Activated CD4-positive, alpha-beta memory T cell treated with anti-CD3 and anti-CD28 coated beads for 36 hours (primary cell): ENCODE measurements around the gene CALB2. TPM values are rescaled to one million over a fixed set of nuclear protein-coding genes. Genes with fewer than 3 reads are reported as not detected.

ENCODE experiments used
- CTCF ChIA-PET: fragments of 350-600 bp; sonication (Branson Sonifier 250); formaldehyde crosslinking; loops from one replicate; lab custom pipeline; 2021; ENCODE audit warnings: antibody characterized with exemption, inconsistent platforms; lab: Charles Lee
- POLR2A ChIA-PET: fragments of 350-600 bp; sonication (Branson Sonifier 250); formaldehyde crosslinking; loops from one replicate; lab custom pipeline; 2021; ENCODE audit warnings: antibody characterized with exemption; lab: Charles Lee
- DNase-seq: peaks from one replicate; pipeline ENCODE4 v3.0.0-alpha.2; 2020
- H3K27ac Mint-ChIP-seq: one replicate; pipeline ENCODE4 v1.8.0; 2021; ENCODE audit warnings: mixed read lengths
- H3K27me3 Mint-ChIP-seq: one replicate; pipeline ENCODE4 v1.8.0; 2021; ENCODE audit warnings: mixed read lengths
- H3K36me3 Mint-ChIP-seq: one replicate; pipeline ENCODE4 v1.8.0; 2021; ENCODE audit warnings: mixed read lengths
- H3K4me1 Mint-ChIP-seq: one replicate; pipeline ENCODE4 v1.8.0; 2021; ENCODE audit warnings: low read depth, mixed read lengths
- H3K4me3 Mint-ChIP-seq: one replicate; pipeline ENCODE4 v1.8.0; 2021; ENCODE audit warnings: mild to moderate bottlenecking, mixed read lengths
- H3K9me3 Mint-ChIP-seq: one replicate; pipeline ENCODE4 v1.8.0; 2021; ENCODE audit warnings: mixed read lengths
- intact Hi-C: fragments of 100-400 bp; cut with micrococcal nuclease; formaldehyde crosslinking; loops from one replicate; pipeline ENCODE4 v1.15.1; 2023
- total RNA-seq, 2 experiments: library from RNA; stranded (reverse); gene quantifications; one replicate each; pipeline ENCODE4 v1.2.3, GENCODE V29; 2021

CALB2 gene
- total RNA-seq, 2 experiments from 2014 or later: not detected

DNA sequence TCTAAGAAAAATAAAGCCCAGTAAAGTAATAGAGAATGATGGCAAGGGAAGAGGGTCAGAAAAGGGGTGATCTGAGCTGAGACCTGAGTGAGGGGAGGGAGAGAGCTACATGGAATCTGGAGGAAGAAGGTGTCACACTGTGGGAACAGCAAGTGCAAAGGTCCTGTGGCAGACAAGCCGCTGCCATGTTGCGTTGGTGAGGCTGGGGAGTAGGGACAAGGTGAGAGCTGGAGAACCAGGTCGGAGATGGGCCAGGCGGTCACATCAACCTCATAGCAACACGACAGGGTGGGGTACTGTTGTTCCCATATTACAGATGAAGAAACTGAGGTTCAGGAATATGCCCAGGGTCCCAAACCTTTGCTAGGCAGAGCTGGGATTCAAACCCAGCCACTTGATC is 16.6 kb upstream of the CALB2 start:
- intact Hi-C loops: no loop called here
- Mint-ChIP-seq H3K27ac (no peak overlapping the region), H3K9me3 (no peaks in the 10 kb centered on the region), H3K27me3 (peaks cover 11% of the 10 kb centered on the region), H3K36me3 (no peaks in the 10 kb centered on the region), H3K4me1 (no peaks in the 10 kb centered on the region), H3K4me3 (no peak overlapping the region)
- CTCF ChIA-PET: interaction anchor here (0.8 kb wide), 2 partner anchors 15 to 30 kb away, joined by 3 to 5 read pairs; no protein-coding TSS in a partner anchor
- POLR2A ChIA-PET: no interaction called here
- no peak for DNase-seq

DNA sequence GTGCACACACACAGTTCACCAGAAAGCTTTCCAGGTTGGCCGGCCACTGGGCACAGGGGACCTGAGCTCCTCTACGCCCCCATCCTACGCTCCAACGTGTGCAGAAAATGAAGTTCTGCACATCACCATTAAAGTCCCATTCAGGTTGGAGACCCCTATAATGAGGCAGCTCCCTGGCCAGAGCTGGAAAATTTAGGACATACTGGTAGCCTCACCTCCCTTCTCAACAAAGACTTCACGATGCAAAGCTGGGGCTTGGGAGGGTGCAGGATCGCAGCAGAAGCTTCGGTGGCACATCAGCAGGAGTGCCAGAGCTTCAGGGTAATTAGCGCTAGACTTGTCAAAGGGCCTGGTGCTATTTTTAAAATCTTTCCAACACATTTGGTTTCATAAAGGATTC is 15.4 kb upstream of the CALB2 start:
- ChIA-PET CTCF (interaction anchor here (0.7 kb wide), 1 partner anchor 31 kb away, joined by 3 read pairs; no protein-coding TSS in a partner anchor), POLR2A (no interaction called here)
- H3K4me1 Mint-ChIP-seq: no peaks in the 10 kb centered on the region
- H3K4me3 Mint-ChIP-seq: no peak overlapping the region
- intact Hi-C loops: no loop called here
- no peak overlapping the region for H3K27ac Mint-ChIP-seq
- no peak for DNase-seq
- no peaks in the 10 kb centered on the region for H3K9me3 Mint-ChIP-seq
- no peaks in the 10 kb centered on the region for H3K36me3 Mint-ChIP-seq
- peaks cover 11% of the 10 kb centered on the region for H3K27me3 Mint-ChIP-seq

DNA sequence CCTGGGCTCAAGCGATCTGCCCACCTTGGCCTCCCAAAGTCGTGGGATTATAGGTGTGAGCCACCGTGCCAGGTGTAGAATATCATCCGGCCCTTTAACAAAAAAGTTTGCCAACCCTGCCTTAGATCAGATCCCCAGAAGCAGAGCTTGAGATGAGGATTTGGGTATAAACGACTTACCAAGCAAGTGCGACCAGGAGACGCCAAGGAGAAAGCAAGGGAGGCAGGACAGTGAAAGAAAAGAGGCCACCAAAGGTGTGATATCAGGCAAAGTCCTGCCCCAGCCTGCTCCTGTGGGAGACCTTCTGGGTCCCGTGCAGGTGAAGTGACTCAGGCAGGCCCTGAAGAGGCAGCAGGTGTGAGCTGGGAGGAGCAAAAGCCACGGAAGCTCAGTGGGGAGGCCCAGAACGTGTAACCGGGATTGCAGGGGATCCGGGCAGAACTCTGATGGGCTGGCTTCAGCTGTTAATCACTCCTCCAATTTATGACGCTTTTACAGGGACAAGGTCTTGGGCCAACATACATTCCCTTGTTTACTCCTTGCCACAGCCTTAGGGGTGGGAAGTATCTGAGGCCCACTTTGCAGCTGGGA is 14.1 kb upstream of the CALB2 start:
- H3K36me3 Mint-ChIP-seq: no peaks in the 10 kb centered on the region
- DNase-seq: no peak
- ChIA-PET POLR2A (no interaction called here), CTCF (interaction anchor here (0.5 to 1.0 kb wide), 2 partner anchors 13 to 33 kb away, joined by 3 to 4 read pairs; no protein-coding TSS in a partner anchor)
- peaks cover 7% of the 10 kb centered on the region for H3K27me3 Mint-ChIP-seq
- no peak overlapping the region for H3K27ac Mint-ChIP-seq
- H3K9me3 Mint-ChIP-seq: no peaks in the 10 kb centered on the region
- intact Hi-C loops: no loop called here
- no peaks in the 10 kb centered on the region for H3K4me1 Mint-ChIP-seq
- H3K4me3 Mint-ChIP-seq: no peak overlapping the region

DNA sequence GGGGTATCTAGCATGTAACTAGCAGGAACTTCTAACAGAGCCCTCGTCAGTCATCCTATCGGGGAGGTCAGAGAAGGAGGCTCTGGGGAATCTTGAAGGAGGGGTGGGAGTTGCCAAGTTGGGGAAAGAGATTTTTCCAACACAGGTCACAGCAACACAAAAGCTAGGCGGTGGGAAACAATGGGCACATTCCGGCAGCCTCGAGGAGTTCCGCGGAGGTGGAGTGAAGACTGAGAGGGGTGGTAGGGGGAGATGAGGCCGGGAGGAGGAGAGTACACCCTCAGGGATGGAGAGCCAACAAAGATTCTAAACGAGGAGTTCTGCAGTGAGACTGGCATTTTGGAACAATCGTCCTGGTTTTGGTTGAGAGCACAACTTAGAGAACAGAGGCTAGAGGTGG is 13.5 kb upstream of the CALB2 start:
- Mint-ChIP-seq H3K9me3 (no peaks in the 10 kb centered on the region), H3K4me1 (no peaks in the 10 kb centered on the region), H3K27me3 (peaks cover 7% of the 10 kb centered on the region), H3K27ac (no peak overlapping the region), H3K4me3 (no peak overlapping the region), H3K36me3 (no peaks in the 10 kb centered on the region)
- POLR2A ChIA-PET: no interaction called here
- intact Hi-C loops: no loop called here
- DNase-seq: no peak
- CTCF ChIA-PET: interaction anchor here (1.0 kb wide), 1 partner anchor 12 kb away, joined by 3 read pairs; no protein-coding TSS in a partner anchor

DNA sequence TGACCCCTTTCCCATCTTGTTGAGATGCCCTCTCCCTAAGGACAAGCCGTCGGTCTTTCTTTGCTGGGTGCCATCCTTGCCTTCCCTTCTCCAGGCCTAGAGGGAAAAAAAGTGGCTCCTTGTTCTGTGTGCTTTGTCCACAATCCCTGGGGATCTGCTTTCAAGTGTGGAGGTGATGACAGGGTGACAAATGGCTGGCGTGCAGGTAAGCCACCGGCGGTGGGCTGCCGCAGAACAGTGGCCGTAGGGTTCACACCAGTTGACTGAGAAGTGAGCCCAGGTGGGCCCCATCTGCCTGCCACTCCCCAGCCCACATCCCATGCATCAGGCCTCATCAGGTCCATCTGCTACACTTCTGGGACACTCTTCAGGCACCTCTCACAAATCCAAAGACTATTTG is 11.4 kb upstream of the CALB2 start:
- no peaks in the 10 kb centered on the region for H3K36me3 Mint-ChIP-seq
- H3K27ac Mint-ChIP-seq: no peak overlapping the region
- intact Hi-C loops: no loop called here
- POLR2A ChIA-PET: no interaction called here
- CTCF ChIA-PET: no interaction called here
- no peaks in the 10 kb centered on the region for H3K9me3 Mint-ChIP-seq
- DNase-seq: no peak
- no peaks in the 10 kb centered on the region for H3K4me1 Mint-ChIP-seq
- no peak overlapping the region for H3K4me3 Mint-ChIP-seq
- H3K27me3 Mint-ChIP-seq: peaks cover 2% of the 10 kb centered on the region

DNA sequence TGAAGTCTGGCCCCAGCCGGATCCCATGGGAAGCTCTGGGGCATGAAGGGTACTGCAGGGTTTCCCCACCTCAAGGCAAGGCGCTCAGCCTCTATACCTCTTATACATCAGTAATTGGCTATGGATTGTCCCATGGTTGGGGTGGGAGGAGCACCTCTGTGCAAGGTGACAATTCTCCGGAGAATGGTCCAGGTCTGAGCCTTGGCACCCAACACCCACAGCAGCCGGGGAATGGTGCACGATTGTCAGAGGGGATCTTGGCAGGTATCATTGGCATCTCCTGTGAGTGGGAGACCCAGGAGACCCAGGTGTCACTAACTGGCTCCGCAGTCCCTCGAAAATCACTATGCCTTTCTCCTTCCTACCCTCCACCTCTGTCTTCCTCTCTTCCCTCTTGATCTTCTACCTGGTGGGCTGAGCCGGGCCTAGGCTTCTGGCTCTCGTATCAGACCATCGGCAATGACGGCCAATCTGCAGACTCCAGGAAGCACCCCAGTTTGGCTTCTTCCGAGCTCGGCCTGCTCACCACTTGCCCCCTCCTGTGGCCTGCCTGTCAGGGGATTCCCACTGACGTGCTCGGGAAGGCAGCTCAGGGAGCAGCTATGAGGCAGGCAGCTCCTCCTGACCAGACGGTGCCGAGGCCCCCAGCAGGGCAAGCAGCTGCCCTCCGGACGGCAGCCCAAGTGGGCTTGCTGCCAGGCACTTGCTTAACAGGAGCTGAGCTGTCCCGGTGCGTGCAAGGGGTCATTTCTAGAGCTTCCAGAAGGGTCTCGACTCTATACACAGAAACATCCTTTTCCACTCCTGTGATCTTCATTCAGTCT is 10.0 kb upstream of the CALB2 start:
- ChIA-PET POLR2A (no interaction called here), CTCF (interaction anchor here (1.1 kb wide), 1 partner anchor 9 kb away, joined by 4 read pairs; no protein-coding TSS in a partner anchor)
- Mint-ChIP-seq H3K36me3 (no peaks in the 10 kb centered on the region), H3K4me1 (no peaks in the 10 kb centered on the region), H3K9me3 (no peaks in the 10 kb centered on the region), H3K4me3 (no peak overlapping the region), H3K27me3 (peaks cover 2% of the 10 kb centered on the region), H3K27ac (no peak overlapping the region)
- no peak for DNase-seq
- intact Hi-C loops: no loop called here

DNA sequence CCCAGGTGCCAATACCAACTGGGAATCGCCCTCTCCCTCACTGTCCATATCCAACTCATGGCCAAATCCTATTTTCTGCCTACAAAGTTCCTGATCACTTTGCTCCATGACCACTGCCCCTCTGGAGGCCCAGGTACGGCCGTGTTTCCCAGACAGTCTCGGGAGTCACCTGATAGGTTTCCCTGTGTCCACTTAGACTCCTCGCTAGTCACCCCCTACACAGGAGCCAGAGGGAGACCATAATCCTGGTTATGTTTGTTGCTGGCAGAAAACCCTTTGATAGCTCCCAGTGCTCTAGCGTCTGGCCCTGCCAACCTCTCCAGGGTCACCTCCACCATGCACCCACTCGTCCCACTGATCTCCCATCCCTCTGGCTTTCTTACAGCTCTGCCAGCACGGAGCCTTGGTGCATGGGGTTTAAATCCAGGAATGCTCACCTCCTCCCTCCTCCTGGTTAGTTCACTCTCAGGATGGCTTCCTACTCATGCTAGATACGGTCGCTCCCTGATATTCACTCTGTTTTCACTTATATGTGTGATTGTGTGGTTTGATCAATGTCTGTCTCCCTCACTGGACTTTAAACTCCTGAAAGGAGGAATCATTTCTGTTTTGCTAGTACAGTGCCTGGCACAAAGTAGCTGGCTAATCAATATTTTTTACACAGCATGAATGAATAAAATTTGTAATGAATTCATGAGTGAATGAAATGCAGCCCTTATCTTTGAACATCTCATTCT is 7.5 kb upstream of the CALB2 start:
- no peaks in the 10 kb centered on the region for H3K9me3 Mint-ChIP-seq
- CTCF ChIA-PET: no interaction called here

DNA sequence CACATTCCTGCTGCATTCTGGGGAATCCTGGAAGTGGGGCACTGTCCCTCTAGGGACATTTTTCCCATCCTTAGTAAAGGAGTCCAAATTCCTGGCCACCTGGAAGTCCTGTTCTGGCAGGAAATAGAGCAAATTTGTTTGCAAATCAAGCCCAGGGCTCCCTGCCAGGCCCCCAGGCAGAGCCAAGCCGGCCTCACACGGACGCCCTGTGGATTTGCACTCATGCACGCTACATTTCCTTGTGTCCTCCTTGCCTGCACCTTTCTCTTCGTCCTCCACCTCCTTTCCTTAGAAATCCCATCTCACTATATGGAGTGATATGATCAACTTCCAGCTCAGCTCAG is 7.0 kb upstream of the CALB2 start:
- Mint-ChIP-seq H3K4me3 (no peak overlapping the region), H3K27me3 (peaks cover 4% of the 10 kb centered on the region), H3K9me3 (no peaks in the 10 kb centered on the region), H3K4me1 (no peaks in the 10 kb centered on the region), H3K27ac (no peak overlapping the region), H3K36me3 (no peaks in the 10 kb centered on the region)
- ChIA-PET POLR2A (no interaction called here), CTCF (interaction anchor here (0.7 to 1.1 kb wide), 2 partner anchors 16 to 233 kb away, joined by 3 read pairs; no protein-coding TSS in a partner anchor)
- intact Hi-C loops: no loop called here
- DNase-seq: no peak

More for the DNA sequence above, 7.5 kb upstream of the CALB2 start:
- DNase-seq: no peak
- Mint-ChIP-seq H3K27ac (no peak overlapping the region), H3K4me3 (no peak overlapping the region), H3K4me1 (no peaks in the 10 kb centered on the region), H3K27me3 (peaks cover 5% of the 10 kb centered on the region), H3K36me3 (no peaks in the 10 kb centered on the region)
- POLR2A ChIA-PET: no interaction called here
- intact Hi-C loops: no loop called here

DNA sequence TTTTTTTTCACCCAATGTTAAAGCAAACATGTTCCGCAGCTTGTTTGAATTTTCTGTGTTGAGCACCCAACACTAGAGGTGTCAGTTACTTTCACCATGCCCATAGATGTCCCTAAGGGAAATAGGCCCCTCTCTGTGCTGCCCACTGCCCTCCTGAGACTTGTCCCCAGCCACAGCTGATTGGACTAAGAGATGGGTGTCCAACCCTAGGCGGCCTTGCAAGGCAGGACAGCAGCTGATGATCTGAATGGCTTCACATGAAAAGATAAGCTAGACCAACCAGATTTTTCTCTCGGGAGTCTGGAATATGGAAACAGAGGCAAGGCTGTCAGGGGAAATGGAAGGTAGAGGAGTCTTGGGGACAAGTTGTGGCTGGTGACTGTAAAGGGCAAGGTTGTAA is 6.1 kb upstream of the CALB2 start:
- Mint-ChIP-seq H3K4me3 (no peak overlapping the region), H3K9me3 (no peaks in the 10 kb centered on the region), H3K27me3 (peaks cover 7% of the 10 kb centered on the region), H3K36me3 (no peaks in the 10 kb centered on the region), H3K4me1 (no peaks in the 10 kb centered on the region), H3K27ac (no peak overlapping the region)
- CTCF ChIA-PET: interaction anchor here (0.7 to 1.2 kb wide), 3 partner anchors 9 to 232 kb away, joined by 3 read pairs; no protein-coding TSS in a partner anchor
- no peak for DNase-seq
- POLR2A ChIA-PET: no interaction called here
- intact Hi-C loops: no loop called here

DNA sequence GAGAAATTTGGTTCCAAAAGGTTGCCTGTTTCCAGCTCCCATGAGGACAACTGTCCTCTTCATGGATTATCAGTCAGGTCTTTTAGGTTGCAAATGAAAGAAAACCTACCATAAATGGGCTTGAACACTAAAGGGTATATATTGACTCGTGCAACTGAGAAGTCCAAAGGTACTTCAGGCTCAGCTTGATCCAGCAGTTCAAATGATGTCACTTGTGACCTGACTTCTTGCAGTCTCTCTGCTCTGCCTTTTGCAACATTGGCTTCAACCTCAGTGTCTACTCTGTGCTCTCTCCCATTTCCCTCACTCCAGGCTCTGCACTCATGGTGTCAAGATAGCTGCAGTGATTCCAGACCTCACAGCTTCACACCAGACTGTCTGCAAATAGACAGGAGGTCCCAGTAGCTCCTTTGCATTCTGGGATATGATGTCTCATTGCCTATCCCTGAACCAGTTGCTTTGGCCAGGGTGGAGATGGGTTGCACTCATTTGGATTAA is 5.5 kb upstream of the CALB2 start:
- H3K4me3 Mint-ChIP-seq: no peak overlapping the region
- no peaks in the 10 kb centered on the region for H3K4me1 Mint-ChIP-seq
- intact Hi-C loops: no loop called here
- H3K9me3 Mint-ChIP-seq: no peaks in the 10 kb centered on the region
- no peak for DNase-seq
- no peak overlapping the region for H3K27ac Mint-ChIP-seq
- peaks cover 7% of the 10 kb centered on the region for H3K27me3 Mint-ChIP-seq
- no peaks in the 10 kb centered on the region for H3K36me3 Mint-ChIP-seq
- POLR2A ChIA-PET: no interaction called here
- CTCF ChIA-PET: interaction anchor here (1.2 kb wide), 1 partner anchor 8 kb away, joined by 3 read pairs; no protein-coding TSS in a partner anchor

DNA sequence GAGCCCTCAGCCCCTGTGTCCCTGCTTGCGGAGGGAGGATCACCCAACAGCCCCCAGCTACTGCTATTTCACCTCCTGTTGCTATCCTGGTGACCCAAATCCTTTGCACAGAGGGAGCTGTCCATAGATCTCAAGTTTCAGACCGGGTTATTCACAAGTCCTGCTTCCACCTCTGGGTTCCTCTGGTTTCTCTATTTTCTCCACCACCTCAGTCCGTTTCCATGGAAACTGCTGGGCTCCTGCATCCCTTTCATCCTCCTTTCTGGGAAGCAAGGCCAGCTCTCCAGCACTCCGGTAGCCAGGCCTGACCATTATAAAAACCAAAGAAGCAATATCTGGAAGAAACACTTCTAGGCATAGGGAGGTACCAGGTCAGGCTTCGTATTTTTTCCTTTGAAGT is 4.8 kb upstream of the CALB2 start:
- DNase-seq: no peak
- H3K36me3 Mint-ChIP-seq: no peaks in the 10 kb centered on the region
- H3K4me1 Mint-ChIP-seq: no peaks in the 10 kb centered on the region
- H3K27me3 Mint-ChIP-seq: peaks cover 7% of the 10 kb centered on the region
- intact Hi-C loops: no loop called here
- CTCF ChIA-PET: interaction anchor here (1.6 kb wide), 1 partner anchor 58 kb away, joined by 4 read pairs; no protein-coding TSS in a partner anchor
- no peaks in the 10 kb centered on the region for H3K9me3 Mint-ChIP-seq
- H3K27ac Mint-ChIP-seq: no peak overlapping the region
- POLR2A ChIA-PET: no interaction called here
- H3K4me3 Mint-ChIP-seq: no peak overlapping the region

DNA sequence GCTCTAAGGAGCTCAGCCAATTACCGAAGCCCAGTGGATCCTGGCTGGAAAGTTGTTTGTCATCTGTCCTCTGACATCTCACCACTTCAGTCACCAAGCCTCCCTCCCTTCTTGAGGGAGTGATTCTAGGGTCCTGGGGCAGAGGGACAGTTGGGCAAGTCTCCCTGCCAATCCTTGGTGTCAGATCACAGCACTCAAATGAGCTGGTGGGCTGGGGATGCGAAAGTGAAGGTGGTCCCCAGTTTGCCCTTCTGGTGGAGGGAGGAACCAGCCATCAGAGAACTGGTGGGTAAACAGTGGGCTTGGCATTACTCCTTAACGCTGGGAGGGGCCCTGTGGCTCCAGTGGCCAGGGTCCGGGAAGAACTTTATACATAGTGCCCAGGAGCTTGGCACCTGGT is 4.4 kb upstream of the CALB2 start:
- no peak for DNase-seq
- CTCF ChIA-PET: interaction anchor here (1.6 kb wide), 1 partner anchor 58 kb away, joined by 4 read pairs; no protein-coding TSS in a partner anchor

More for the DNA sequence above, 4.4 kb upstream of the CALB2 start:
- Mint-ChIP-seq H3K4me3 (no peak overlapping the region), H3K27ac (no peak overlapping the region), H3K4me1 (no peaks in the 10 kb centered on the region), H3K36me3 (no peaks in the 10 kb centered on the region), H3K27me3 (peaks cover 7% of the 10 kb centered on the region), H3K9me3 (no peaks in the 10 kb centered on the region)
- POLR2A ChIA-PET: no interaction called here
- intact Hi-C loops: no loop called here
